Thoracic aorta (tissue), 2 donors: ENCODE measurements around the gene MAP3K3. TPM values are rescaled to one million over a fixed set of nuclear protein-coding genes. Genes with fewer than 3 reads are reported as not detected.

Experiments
- ATAC-seq: fragments of 150-250 bp; one replicate; pipeline ENCODE4 v1.8.0; 2017; ENCODE audit warnings: low read depth; ENCODE audit not compliant: insufficient number of reproducible peaks, low FRiP score
- DNase-seq: peaks from one replicate; pipeline ENCODE4 v3.0.0-alpha.2; 2020; ENCODE audit warnings: low spot score
- H3K27ac ChIP-seq, 2 donors: fragments of 200-600 bp; sonication (generic); 1 replicate in 1 of 2; 2 replicates in 1 of 2; pipeline ENCODE4 v1.5.1; 2016; ENCODE audit warnings: mild to moderate bottlenecking in 2 of 2, moderate library complexity in 2 of 2
- H3K27me3 ChIP-seq: fragments of 200-600 bp; sonication (generic); replicated peaks from 2 replicates; pipeline ENCODE4 v1.6.0; 2016; ENCODE audit warnings: mild to moderate bottlenecking; ENCODE audit not compliant: insufficient read depth
- H3K36me3 ChIP-seq: fragments of 200-600 bp; sonication (generic); one replicate; pipeline ENCODE4 v1.5.1; 2016
- H3K4me1 ChIP-seq, 2 donors: fragments of 200-600 bp; sonication (generic); 1 replicate in 1 of 2; 2 replicates in 1 of 2; pipeline versions ENCODE4 v1.5.1 to v1.6.0; 2016; ENCODE audit warnings: low read depth in 2 of 2, mild to moderate bottlenecking in 1 of 2; ENCODE audit not compliant: control insufficient read depth in 1 of 2
- H3K4me3 ChIP-seq: fragments of 200-600 bp; sonication (generic); 2 replicates; pipeline ENCODE4 v1.5.1; 2016; ENCODE audit warnings: mild to moderate bottlenecking
- H3K9me3 ChIP-seq: fragments of 200-600 bp; sonication (generic); 2 replicates; pipeline ENCODE4 v1.5.1; 2016
- total RNA-seq, 2 donors: library from RNA; depleted of rRNA; stranded (reverse); fragments of >200 nt; gene quantifications; one replicate each; pipeline versions ENCODE4 v1.1.0 to v1.2.3, GENCODE V29; 2016
- TF ChIP-seq, protein P1 (sequence below): fragments of 200-600 bp; sonication (generic); IDR thresholded peaks from one replicate; pipeline ENCODE4 v1.5.1; 2019; ENCODE audit warnings: antibody characterized with exemption

The MAP3K3 gene
- total RNA-seq, 2 donors from 2014 or later, result 85.3 to 102 TPM

DNA sequence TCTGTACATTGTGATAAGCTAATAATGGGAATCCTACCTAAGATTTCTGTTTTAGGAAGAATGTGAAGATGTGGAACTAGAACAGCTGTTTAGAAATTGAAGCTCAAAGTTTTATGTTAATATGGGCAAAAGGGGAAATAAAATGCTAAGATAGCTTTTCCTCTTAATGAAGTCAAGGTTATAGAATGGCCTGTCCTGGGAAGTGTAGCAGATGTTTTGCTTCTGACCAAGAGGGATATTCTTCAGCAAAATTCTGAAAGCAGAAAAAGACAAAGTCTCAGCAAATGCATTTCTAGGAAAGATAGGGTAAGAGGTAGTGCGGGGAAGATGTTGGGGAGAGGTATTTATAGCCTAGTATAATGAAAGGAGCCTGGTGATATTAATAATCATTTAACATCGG, 13.1 kb downstream of the MAP3K3 start:
- no peak for ATAC-seq
- Histone ChIP-seq H3K9me3 (no peaks in the 10 kb centered on the region), H3K27me3 (no peaks in the 10 kb centered on the region), H3K4me1 (peaks cover 10 to 13% of the 10 kb centered on the region in 2 donors), H3K27ac (no peak overlapping the region), H3K4me3 (no peak overlapping the region), H3K36me3 (peaks cover 22% of the 10 kb centered on the region)
- DNase-seq, result no peak
- TF ChIP-seq, protein P1, sequence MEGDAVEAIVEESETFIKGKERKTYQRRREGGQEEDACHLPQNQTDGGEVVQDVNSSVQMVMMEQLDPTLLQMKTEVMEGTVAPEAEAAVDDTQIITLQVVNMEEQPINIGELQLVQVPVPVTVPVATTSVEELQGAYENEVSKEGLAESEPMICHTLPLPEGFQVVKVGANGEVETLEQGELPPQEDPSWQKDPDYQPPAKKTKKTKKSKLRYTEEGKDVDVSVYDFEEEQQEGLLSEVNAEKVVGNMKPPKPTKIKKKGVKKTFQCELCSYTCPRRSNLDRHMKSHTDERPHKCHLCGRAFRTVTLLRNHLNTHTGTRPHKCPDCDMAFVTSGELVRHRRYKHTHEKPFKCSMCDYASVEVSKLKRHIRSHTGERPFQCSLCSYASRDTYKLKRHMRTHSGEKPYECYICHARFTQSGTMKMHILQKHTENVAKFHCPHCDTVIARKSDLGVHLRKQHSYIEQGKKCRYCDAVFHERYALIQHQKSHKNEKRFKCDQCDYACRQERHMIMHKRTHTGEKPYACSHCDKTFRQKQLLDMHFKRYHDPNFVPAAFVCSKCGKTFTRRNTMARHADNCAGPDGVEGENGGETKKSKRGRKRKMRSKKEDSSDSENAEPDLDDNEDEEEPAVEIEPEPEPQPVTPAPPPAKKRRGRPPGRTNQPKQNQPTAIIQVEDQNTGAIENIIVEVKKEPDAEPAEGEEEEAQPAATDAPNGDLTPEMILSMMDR, result no peak

DNA sequence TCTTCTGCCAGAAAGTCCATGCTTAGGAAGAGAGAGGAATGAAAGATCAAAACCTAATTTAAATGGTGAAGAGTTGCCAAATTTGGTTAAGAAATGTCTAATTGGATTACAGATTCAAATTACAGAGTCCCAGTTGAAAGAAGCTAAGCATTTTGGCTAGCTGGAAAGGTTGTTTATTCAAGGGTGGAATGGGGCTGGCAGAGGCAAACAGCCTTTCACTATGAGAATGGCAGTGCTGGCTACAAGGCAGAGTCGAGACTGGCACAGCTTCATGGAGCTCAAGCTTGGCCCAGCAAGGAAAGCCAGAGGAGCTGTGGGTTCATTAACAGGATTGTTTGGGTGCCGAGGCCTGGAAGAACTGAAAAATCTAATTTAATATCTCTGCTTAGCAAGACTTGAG, 13.6 kb downstream of the MAP3K3 start:
- H3K36me3 ChIP-seq, result peaks cover 22% of the 10 kb centered on the region
- TF ChIP-seq, protein P1, result no peak
- no peak overlapping the region for H3K27ac ChIP-seq
- H3K27me3 ChIP-seq, result no peaks in the 10 kb centered on the region
- no peaks in the 10 kb centered on the region for H3K9me3 ChIP-seq
- no peak for DNase-seq
- ATAC-seq, result no peak
- peaks cover 5 to 13% of the 10 kb centered on the region in 2 donors for H3K4me1 ChIP-seq
- H3K4me3 ChIP-seq, result no peak overlapping the region

DNA sequence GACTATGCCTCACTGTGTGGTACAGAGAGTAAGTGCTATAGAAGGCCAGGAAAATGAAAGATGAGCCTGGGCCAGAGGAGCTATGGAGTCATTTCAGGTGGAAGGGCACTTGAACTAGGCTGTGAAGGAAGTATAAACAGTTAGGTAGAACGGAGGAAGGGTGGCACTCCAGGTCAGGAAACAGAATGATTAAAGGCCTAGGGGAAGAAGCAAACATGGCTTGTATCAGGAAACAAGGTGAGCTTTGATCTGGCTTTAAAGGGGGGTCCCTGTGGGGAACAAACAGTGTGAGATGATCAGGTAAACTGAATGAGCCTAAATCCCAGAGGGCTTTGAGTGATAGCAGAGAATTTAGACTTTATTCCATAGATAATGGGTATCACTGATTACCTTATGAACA, 16.9 kb downstream of the MAP3K3 start:
- H3K9me3 ChIP-seq, result no peaks in the 10 kb centered on the region
- peaks cover 13% of the 10 kb centered on the region for H3K36me3 ChIP-seq
- no peaks in the 10 kb centered on the region for H3K27me3 ChIP-seq
- ATAC-seq (no peak), DNase-seq (no peak)
- no peak overlapping the region for H3K27ac ChIP-seq
- TF ChIP-seq, protein P1, result no peak
- H3K4me3 ChIP-seq, result no peak overlapping the region
- H3K4me1 ChIP-seq, result peaks cover 0 to 7% of the 10 kb centered on the region in 2 donors

DNA sequence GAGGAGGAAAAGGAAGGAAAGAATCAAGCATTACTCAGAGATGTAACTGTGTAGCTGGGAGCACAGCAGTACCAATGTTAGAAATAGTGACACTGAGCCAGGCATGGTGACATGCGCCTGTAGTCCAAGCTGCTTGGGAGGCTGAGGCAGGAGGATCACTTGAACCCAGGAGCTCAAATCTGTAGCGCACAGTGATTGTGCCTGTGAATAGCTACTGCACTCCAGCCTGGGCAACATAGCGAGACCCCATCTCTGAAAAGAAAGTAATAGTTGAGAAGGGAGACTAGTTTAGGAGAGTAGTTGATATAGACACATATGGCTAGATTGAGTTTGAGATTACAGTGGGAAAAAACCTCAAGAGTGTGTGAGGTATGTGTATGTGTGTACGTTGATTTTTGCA, 17.8 kb downstream of the MAP3K3 start:
- DNase-seq (no peak), ATAC-seq (no peak)
- TF ChIP-seq, protein P1, result no peak
- no peaks in the 10 kb centered on the region for H3K27me3 ChIP-seq
- H3K36me3 ChIP-seq, result peaks cover 7% of the 10 kb centered on the region
- H3K4me3 ChIP-seq, result no peak overlapping the region
- H3K4me1 ChIP-seq, result peaks cover 0 to under 1% of the 10 kb centered on the region in 2 donors
- no peak overlapping the region for H3K27ac ChIP-seq
- no peaks in the 10 kb centered on the region for H3K9me3 ChIP-seq

DNA sequence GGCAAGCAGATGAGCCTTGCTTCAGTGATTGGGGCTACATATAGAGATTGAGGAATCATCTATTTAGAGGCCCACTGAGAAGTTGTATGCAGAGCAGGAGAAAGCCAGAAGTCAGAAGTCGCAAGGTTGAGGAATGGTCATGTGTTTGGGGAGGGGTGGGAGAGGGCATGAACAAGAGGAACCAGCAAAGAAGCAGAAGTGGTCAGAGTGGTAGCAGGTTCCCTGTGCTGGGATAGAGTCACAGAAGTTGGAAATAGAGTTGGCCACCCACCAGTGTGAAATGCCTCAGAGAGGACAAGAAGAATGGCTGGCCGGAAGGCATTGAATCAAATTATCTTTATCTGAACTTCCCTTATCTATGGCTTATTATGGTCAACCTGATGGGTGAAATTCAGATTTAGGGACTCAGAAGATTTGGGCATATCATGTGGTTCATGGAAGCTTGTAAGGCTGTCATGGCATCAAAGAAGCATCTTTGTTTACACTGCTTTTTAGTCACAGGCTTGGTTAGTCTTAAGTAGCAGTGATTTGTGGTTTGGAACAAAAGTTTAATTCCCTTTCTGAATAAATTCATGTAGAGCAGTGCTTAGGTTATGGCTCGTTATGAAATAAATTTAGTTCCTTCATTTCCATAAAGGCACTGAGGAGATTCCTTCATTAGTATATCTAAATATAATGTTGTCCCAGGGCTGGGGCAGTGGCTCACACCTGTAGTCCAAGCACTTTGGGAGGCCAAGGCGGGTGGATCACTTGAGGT, 19.7 kb downstream of the MAP3K3 start:
- Histone ChIP-seq H3K27me3 (no peaks in the 10 kb centered on the region), H3K9me3 (no peaks in the 10 kb centered on the region), H3K4me1 (peaks cover 7 to 9% of the 10 kb centered on the region in 2 donors), H3K27ac (no peak overlapping the region), H3K36me3 (no peaks in the 10 kb centered on the region), H3K4me3 (no peak overlapping the region)
- ATAC-seq (no peak), DNase-seq (no peak)
- TF ChIP-seq, protein P1, result no peak
